CD8-positive, alpha-beta memory T cell (primary cell): ENCODE data around the gene MRPS18A. TPM values are rescaled to one million over a fixed set of nuclear protein-coding genes. Genes with fewer than 3 reads are reported as not detected.

Experiments
- CTCF ChIA-PET: fragments of 350-600 bp; sonication (Branson Sonifier 250); formaldehyde crosslinking; loops from one replicate; lab custom pipeline; 2021; ENCODE audit warnings: antibody characterized with exemption; lab: Charles Lee
- POLR2A ChIA-PET: fragments of 350-600 bp; sonication (Branson Sonifier 250); formaldehyde crosslinking; loops from one replicate; lab custom pipeline; 2021; ENCODE audit warnings: antibody characterized with exemption; lab: Charles Lee
- DNase-seq, 5 donors: peaks; one replicate each; pipeline versions ENCODE4 v3.0.0 to v3.0.0-alpha.2; 2020 to 2022; ENCODE audit warnings: mixed read lengths in 1 of 5
- H3K27ac ChIP-seq: one replicate; pipeline ENCODE4 v1.7.0; 2013; ENCODE audit warnings: low read depth, mild to moderate bottlenecking, low read length, moderate library complexity
- H3K27me3 ChIP-seq: 2 replicates; pipeline ENCODE4 v1.7.0; 2013; ENCODE audit warnings: low read length, mild to moderate bottlenecking; ENCODE audit not compliant: insufficient read depth, poor library complexity, severe bottlenecking
- H3K36me3 ChIP-seq: 2 replicates; pipeline ENCODE4 v1.7.0; 2013; ENCODE audit warnings: mild to moderate bottlenecking, low read length, moderate library complexity; ENCODE audit not compliant: insufficient read depth
- H3K4me1 ChIP-seq: 2 replicates; pipeline ENCODE4 v1.7.0; 2013; ENCODE audit warnings: mild to moderate bottlenecking, low read length, moderate library complexity; ENCODE audit not compliant: insufficient read depth
- H3K4me3 ChIP-seq: 2 replicates; pipeline ENCODE4 v1.7.0; 2013; ENCODE audit warnings: mild to moderate bottlenecking, low read length
- H3K9me3 ChIP-seq: 2 replicates; pipeline ENCODE4 v1.7.0; 2013; ENCODE audit warnings: mild to moderate bottlenecking, low read length
- H3K27ac Mint-ChIP-seq, 8 donors: one replicate each; pipeline ENCODE4 v1.8.0; 2020 to 2021; ENCODE audit warnings: mixed read lengths in 8 of 8, mild to moderate bottlenecking in 6 of 8, inconsistent platforms in 3 of 8, moderate library complexity in 3 of 8
- H3K27me3 Mint-ChIP-seq, 2 donors: one replicate each; pipeline ENCODE4 v1.8.0; 2020 to 2021; ENCODE audit warnings: mixed read lengths in 2 of 2, mild to moderate bottlenecking in 1 of 2, moderate library complexity in 1 of 2
- H3K36me3 Mint-ChIP-seq, 3 donors: one replicate each; pipeline ENCODE4 v1.8.0; 2020 to 2021; ENCODE audit warnings: mixed read lengths in 3 of 3, inconsistent platforms in 1 of 3, mild to moderate bottlenecking in 1 of 3
- H3K4me1 Mint-ChIP-seq, 3 donors: one replicate each; pipeline ENCODE4 v1.8.0; 2020 to 2021; ENCODE audit warnings: mixed read lengths in 3 of 3, inconsistent platforms in 1 of 3, mild to moderate bottlenecking in 1 of 3
- H3K4me3 Mint-ChIP-seq, 7 donors: one replicate each; pipeline ENCODE4 v1.8.0; 2020 to 2021; ENCODE audit warnings: mixed read lengths in 7 of 7, mild to moderate bottlenecking in 6 of 7, moderate library complexity in 4 of 7, inconsistent platforms in 2 of 7
- H3K9me3 Mint-ChIP-seq, 5 donors: one replicate each; pipeline ENCODE4 v1.8.0; 2020 to 2022; ENCODE audit warnings: mixed read lengths in 5 of 5, mild to moderate bottlenecking in 3 of 5, moderate library complexity in 2 of 5, inconsistent platforms in 1 of 5
- polyA plus RNA-seq: library from polyadenylated mRNA; unstranded; fragments of 300-500 nt; fragmentation: Illumina TruSeq; gene quantifications from one replicate; pipeline ENCODE4 v1.2.3, GENCODE V29; 2021
- total RNA-seq, 2 experiments: library from RNA; stranded (reverse); gene quantifications; one replicate each; pipeline ENCODE4 v1.2.3, GENCODE V29; 2021

MRPS18A gene
- total and polyA plus RNA-seq, 3 experiments from 2014 or later: 60.4 to 65.2 (median 60.6) TPM

GRCh38 chr6:43707767-43708166 is 20.2 kb upstream of the MRPS18A start:
- Histone ChIP-seq H3K4me1 (no peaks in the 10 kb centered on the region), H3K9me3 (no peaks in the 10 kb centered on the region), H3K27ac (no peak overlapping the region), H3K27me3 (no peaks in the 10 kb centered on the region), H3K36me3 (no peaks in the 10 kb centered on the region), H3K4me3 (no peak overlapping the region)
- Mint-ChIP-seq H3K36me3 (no peaks in the 10 kb centered on the region), H3K4me1 (peaks cover 0 to 3% (median 0%) of the 10 kb centered on the region in 3 donors), H3K27me3 (peaks cover 18 to 62% of the 10 kb centered on the region in 2 donors), H3K27ac (no peak overlapping the region), H3K4me3 (no peak overlapping the region), H3K9me3 (no peaks in the 10 kb centered on the region)
- DNase-seq: no peak
- ChIA-PET CTCF (no interaction called here), POLR2A (no interaction called here)

GRCh38 chr6:43707269-43707668 is 19.7 kb upstream of the MRPS18A start:
- Histone ChIP-seq H3K4me3 (no peak overlapping the region), H3K27me3 (no peaks in the 10 kb centered on the region), H3K27ac (no peak overlapping the region), H3K36me3 (no peaks in the 10 kb centered on the region), H3K4me1 (no peaks in the 10 kb centered on the region), H3K9me3 (no peaks in the 10 kb centered on the region)
- no peak for DNase-seq
- ChIA-PET CTCF (no interaction called here), POLR2A (no interaction called here)
- H3K9me3 Mint-ChIP-seq: no peaks in the 10 kb centered on the region
- H3K36me3 Mint-ChIP-seq: no peaks in the 10 kb centered on the region
- H3K4me3 Mint-ChIP-seq: no peak overlapping the region
- H3K4me1 Mint-ChIP-seq: peaks cover 0 to 3% (median 0%) of the 10 kb centered on the region in 3 donors
- H3K27me3 Mint-ChIP-seq: peaks cover 21 to 63% of the 10 kb centered on the region in 2 donors
- no peak overlapping the region for H3K27ac Mint-ChIP-seq

- Histone ChIP-seq H3K36me3 (no peaks in the 10 kb centered on the region), H3K4me1 (no peaks in the 10 kb centered on the region), H3K27ac (no peak overlapping the region), H3K27me3 (no peaks in the 10 kb centered on the region), H3K9me3 (no peaks in the 10 kb centered on the region), H3K4me3 (no peak overlapping the region)
- no peak overlapping the region for H3K4me3 Mint-ChIP-seq
- peaks cover 0 to 3% (median 0%) of the 10 kb centered on the region in 3 donors for H3K4me1 Mint-ChIP-seq
- ChIA-PET CTCF (no interaction called here), POLR2A (no interaction called here)
- no peak for DNase-seq
- H3K36me3 Mint-ChIP-seq: no peaks in the 10 kb centered on the region
- peaks cover 21 to 67% of the 10 kb centered on the region in 2 donors for H3K27me3 Mint-ChIP-seq
- no peaks in the 10 kb centered on the region for H3K9me3 Mint-ChIP-seq
- no peak overlapping the region for H3K27ac Mint-ChIP-seq
These were observed 19.2 kb upstream of the MRPS18A start for GRCh38 chr6:43706788-43707187.

- POLR2A ChIA-PET: no interaction called here
- Mint-ChIP-seq H3K4me3 (no peak overlapping the region), H3K36me3 (no peaks in the 10 kb centered on the region), H3K27me3 (peaks cover 26 to 64% of the 10 kb centered on the region in 2 donors), H3K9me3 (no peaks in the 10 kb centered on the region), H3K4me1 (peaks cover 0 to 3% (median 0%) of the 10 kb centered on the region in 3 donors), H3K27ac (peak overlapping the region in 1 of 8 donors; percentile 14)
- Histone ChIP-seq H3K27me3 (no peaks in the 10 kb centered on the region), H3K9me3 (no peaks in the 10 kb centered on the region), H3K27ac (no peak overlapping the region), H3K4me3 (no peak overlapping the region), H3K4me1 (no peaks in the 10 kb centered on the region), H3K36me3 (no peaks in the 10 kb centered on the region)
- no peak for DNase-seq
- CTCF ChIA-PET: no interaction called here
These were observed 18.4 kb upstream of the MRPS18A start for GRCh38 chr6:43705996-43706395.

- Mint-ChIP-seq H3K27ac (no peak overlapping the region), H3K9me3 (no peaks in the 10 kb centered on the region), H3K4me1 (peaks cover 0 to 3% (median 0%) of the 10 kb centered on the region in 3 donors), H3K27me3 (peaks cover 23 to 56% of the 10 kb centered on the region in 2 donors), H3K4me3 (no peak overlapping the region), H3K36me3 (no peaks in the 10 kb centered on the region)
- no peak for DNase-seq
- H3K9me3 ChIP-seq: no peaks in the 10 kb centered on the region
- no peaks in the 10 kb centered on the region for H3K36me3 ChIP-seq
- H3K4me3 ChIP-seq: no peak overlapping the region
- POLR2A ChIA-PET: interaction anchor here (0.5 kb wide), 1 partner anchor 10 kb away, joined by 3 read pairs; no protein-coding TSS in a partner anchor
- peak overlapping the region; percentile 70 for H3K27ac ChIP-seq
- CTCF ChIA-PET: interaction anchor here (1.2 kb wide), 1 partner anchor 9 kb away, joined by 4 read pairs; no protein-coding TSS in a partner anchor
- no peaks in the 10 kb centered on the region for H3K27me3 ChIP-seq
- H3K4me1 ChIP-seq: no peaks in the 10 kb centered on the region
These were observed 16.2 kb upstream of the MRPS18A start for GRCh38 chr6:43703512-43704429.

DNA sequence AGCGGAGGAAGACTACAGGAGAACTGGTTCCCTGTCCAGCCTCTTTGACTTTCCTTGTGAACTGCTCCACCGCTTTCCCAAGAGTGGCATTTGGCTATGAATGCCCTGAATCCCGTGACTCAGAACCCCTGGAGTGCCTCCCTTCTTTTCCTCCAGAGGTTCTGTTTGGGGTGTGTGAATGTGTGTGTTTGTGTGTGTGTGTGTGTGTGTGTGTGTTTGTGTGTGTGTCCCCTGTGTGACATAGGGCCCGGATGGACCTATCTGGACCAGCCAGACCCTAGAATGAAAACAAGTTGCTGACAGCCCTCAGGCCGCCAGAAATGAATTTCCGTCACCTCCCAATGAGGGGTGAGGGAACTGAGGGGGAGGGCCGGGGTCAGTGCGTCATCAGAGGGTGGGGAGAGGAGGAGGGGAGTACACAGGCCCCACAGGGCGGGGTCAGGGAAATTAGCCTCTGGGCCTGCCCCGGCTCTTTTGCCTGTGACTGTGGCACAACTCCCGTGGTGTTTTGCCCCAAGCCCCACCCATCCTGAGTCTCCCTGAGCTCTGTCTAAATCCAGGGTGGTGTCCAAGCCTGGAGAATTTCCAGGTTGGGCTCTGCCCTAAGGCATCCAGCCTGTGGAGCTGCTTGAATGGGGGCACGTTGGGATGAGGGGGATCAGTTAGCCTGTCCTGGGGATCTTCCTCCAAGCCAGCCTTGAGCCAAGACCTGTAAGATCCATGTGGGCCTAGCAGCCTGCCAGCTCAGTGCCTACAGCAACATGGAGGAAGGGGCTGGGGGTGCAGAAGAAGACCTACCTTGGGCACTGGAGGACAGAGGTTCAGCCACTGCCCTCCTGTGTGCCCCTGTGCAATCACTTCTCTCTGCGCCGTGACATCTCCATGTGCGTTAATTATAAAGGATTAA is 15.2 kb upstream of the MRPS18A start:
- Mint-ChIP-seq H3K4me1 (peaks cover 0 to 3% (median 0%) of the 10 kb centered on the region in 3 donors), H3K27ac (peak overlapping the region in 1 of 8 donors; percentile 30), H3K4me3 (no peak overlapping the region), H3K27me3 (peaks cover 24 to 65% of the 10 kb centered on the region in 2 donors), H3K9me3 (no peaks in the 10 kb centered on the region), H3K36me3 (peaks cover 0 to 2% (median 0%) of the 10 kb centered on the region in 3 donors)
- Histone ChIP-seq H3K27me3 (no peaks in the 10 kb centered on the region), H3K4me3 (no peak overlapping the region), H3K4me1 (no peaks in the 10 kb centered on the region), H3K36me3 (no peaks in the 10 kb centered on the region), H3K9me3 (no peaks in the 10 kb centered on the region), H3K27ac (peak overlapping the region; percentile 70)
- POLR2A ChIA-PET: interaction anchor here (0.5 kb wide), 1 partner anchor 9 kb away, joined by 3 read pairs; no protein-coding TSS in a partner anchor
- CTCF ChIA-PET: no interaction called here
- no peak for DNase-seq

DNA sequence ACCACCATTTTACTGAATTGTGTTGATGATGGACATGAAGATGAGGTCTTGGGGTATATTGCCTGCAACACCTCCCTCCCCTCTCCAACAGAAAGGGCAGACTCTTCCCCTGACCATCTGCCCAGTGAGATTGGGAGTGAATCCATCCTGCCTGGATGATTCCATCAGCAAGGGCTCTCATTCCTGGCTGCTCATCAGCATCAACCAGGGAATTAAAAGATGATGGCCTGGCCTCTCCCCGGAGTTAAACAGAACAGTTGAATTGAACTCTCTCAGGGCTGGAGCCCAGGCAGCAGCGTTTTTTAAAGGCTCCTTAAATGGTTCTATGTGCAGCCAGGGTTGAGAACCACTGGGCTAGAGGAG is 14.6 kb upstream of the MRPS18A start:
- DNase-seq: no peak
- Mint-ChIP-seq H3K36me3 (peaks cover 0 to 2% (median 0%) of the 10 kb centered on the region in 3 donors), H3K27me3 (peaks cover 22 to 64% of the 10 kb centered on the region in 2 donors), H3K4me3 (no peak overlapping the region), H3K4me1 (peaks cover 0 to 3% (median 0%) of the 10 kb centered on the region in 3 donors), H3K9me3 (no peaks in the 10 kb centered on the region), H3K27ac (no peak overlapping the region)
- H3K27me3 ChIP-seq: no peaks in the 10 kb centered on the region
- H3K9me3 ChIP-seq: no peaks in the 10 kb centered on the region
- ChIA-PET POLR2A (no interaction called here), CTCF (interaction anchor here (0.9 kb wide), 1 partner anchor 67 kb away, joined by 3 read pairs; no protein-coding TSS in a partner anchor)
- no peaks in the 10 kb centered on the region for H3K4me1 ChIP-seq
- H3K4me3 ChIP-seq: no peak overlapping the region
- H3K27ac ChIP-seq: peak overlapping the region; percentile 7
- H3K36me3 ChIP-seq: no peaks in the 10 kb centered on the region
